Small intestine (tissue), 7 donors: Measurements from ENCODE around the gene LYVE1. TPM values are rescaled to one million over a fixed set of nuclear protein-coding genes. Genes with fewer than 3 reads are reported as not detected.
A peak's percentile ranks its signal among the peaks of the same experiment; 100 is the strongest.
"Not testable (repeated sequence)": the region's sequence is repeated elsewhere in the genome, so short reads cannot be mapped to it uniquely, and the experiment has no call there.

ENCODE experiments used
- DNase-seq, 2 donors: peaks; one replicate each; pipeline versions ENCODE4 v3.0.0 to v3.0.0-alpha.2; 2013
- FAIRE-seq: peaks from 2 replicates; lab custom pipeline; 2012; peaks lifted over from hg19 to GRCh38; lab: Jason Lieb, UNC
- H3K27ac ChIP-seq, 3 donors: one replicate each; pipeline ENCODE4 v1.5.1; 2013; ENCODE audit warnings: low read length in 2 of 3, mild to moderate bottlenecking in 2 of 3, control low read depth in 1 of 3, inconsistent platforms in 1 of 3, low read depth in 1 of 3, moderate library complexity in 1 of 3
- H3K27me3 ChIP-seq, 3 donors: one replicate each; pipeline ENCODE4 v1.6.1; 2013; ENCODE audit warnings: low read length in 3 of 3, inconsistent platforms in 1 of 3; ENCODE audit not compliant: control insufficient read depth in 3 of 3, insufficient read depth in 3 of 3
- H3K36me3 ChIP-seq, 3 donors: one replicate each; pipeline ENCODE4 v1.6.1; 2013; ENCODE audit warnings: low read length in 3 of 3, inconsistent platforms in 1 of 3, low read depth in 1 of 3, mild to moderate bottlenecking in 1 of 3, moderate library complexity in 1 of 3; ENCODE audit not compliant: control insufficient read depth in 3 of 3, insufficient read depth in 2 of 3
- H3K4me1 ChIP-seq, 3 donors: one replicate each; pipeline ENCODE4 v1.6.1; 2013; ENCODE audit warnings: low read length in 2 of 3, inconsistent platforms in 1 of 3, low read depth in 1 of 3, mild to moderate bottlenecking in 1 of 3, moderate library complexity in 1 of 3; ENCODE audit not compliant: control insufficient read depth in 3 of 3, insufficient read depth in 2 of 3
- H3K4me3 ChIP-seq, 3 donors: one replicate each; pipeline ENCODE4 v1.5.1; 2013; ENCODE audit warnings: low read length in 3 of 3, control low read depth in 1 of 3, inconsistent platforms in 1 of 3, low read depth in 1 of 3, mild to moderate bottlenecking in 1 of 3, moderate library complexity in 1 of 3
- H3K9me3 ChIP-seq, 2 donors: one replicate each; pipeline ENCODE4 v1.6.1; 2013; ENCODE audit warnings: low read depth in 1 of 2, low read length in 1 of 2; ENCODE audit not compliant: control insufficient read depth in 2 of 2, insufficient read depth in 1 of 2
- WGBS, 3 donors: extraction: QIAGEN DNeasy Blood & Tissue Kit; methylation state at CpG; one replicate each; pipeline ENCODE4 v1.1.7; 2013; 5-methylcytosine and 5-hydroxymethylcytosine counted together
- polyA plus RNA-seq, 4 donors: library from polyadenylated mRNA; stranded (reverse) in 3 of 4; unstranded in 1 of 4; fragments of 200-250 nt in 3 of 4; fragments of 120-200 nt in 1 of 4; gene quantifications; one replicate each; pipeline versions ENCODE4 v1.2.1 to v1.2.3, GENCODE V29; 2013
- donor health status: healthy with polysubstance abuse.
- donor health status: control.
- donor health status: control.
- donor health status: Bipolar disorder and iron deficiency.
- donor health status: healthy.

The LYVE1 gene
- polyA plus RNA-seq, 4 donors, result 1.1 to 119 (median 16.4) TPM

DNA sequence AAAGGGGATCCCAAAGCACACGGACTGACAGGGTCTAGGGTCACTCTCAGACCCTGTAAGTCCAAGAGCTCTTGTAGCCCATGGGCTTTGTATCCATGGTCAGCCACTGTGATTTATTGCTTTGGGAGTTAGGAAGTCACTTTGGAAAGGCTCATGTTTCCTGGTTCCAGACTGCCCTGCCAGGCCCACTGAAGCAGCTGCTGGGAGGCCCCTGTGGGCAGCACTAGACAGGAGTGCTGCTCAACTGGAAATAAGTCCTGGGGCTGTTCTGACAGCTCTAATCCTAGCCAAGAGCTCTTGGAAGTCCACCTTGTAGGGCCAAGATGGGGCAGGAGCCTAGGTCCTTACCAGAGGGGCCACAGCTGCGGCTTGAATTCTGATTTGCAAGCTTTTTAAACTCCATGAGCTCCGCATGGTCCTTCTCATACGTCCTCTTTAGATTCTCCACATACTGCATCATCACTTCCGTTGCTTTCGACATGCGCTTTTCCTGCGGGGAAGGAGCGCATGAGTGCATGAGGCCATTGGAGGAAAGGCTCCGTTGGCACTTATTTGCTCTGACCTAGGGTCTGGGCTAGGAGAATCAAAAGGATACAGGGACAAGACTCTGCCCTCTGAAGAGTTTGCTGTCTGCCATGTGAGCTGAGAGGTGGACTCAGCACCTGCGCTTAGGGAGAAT is 32.2 kb upstream of the LYVE1 start:
- H3K27ac ChIP-seq, result no peak overlapping the region
- H3K4me1 ChIP-seq, result peaks cover 0 to 5% (median 0%) of the 10 kb centered on the region in 3 donors
- H3K36me3 ChIP-seq, result peaks cover 0 to 15% (median 0%) of the 10 kb centered on the region in 3 donors
- FAIRE-seq (no peak), DNase-seq (no peak)
- no peak overlapping the region for H3K4me3 ChIP-seq
- no peaks in the 10 kb centered on the region for H3K27me3 ChIP-seq
- no peaks in the 10 kb centered on the region for H3K9me3 ChIP-seq
- WGBS, 3 donors, result 90 to 95% (median 92%) methylated on average over 11 of the region's 11 CpGs

DNA sequence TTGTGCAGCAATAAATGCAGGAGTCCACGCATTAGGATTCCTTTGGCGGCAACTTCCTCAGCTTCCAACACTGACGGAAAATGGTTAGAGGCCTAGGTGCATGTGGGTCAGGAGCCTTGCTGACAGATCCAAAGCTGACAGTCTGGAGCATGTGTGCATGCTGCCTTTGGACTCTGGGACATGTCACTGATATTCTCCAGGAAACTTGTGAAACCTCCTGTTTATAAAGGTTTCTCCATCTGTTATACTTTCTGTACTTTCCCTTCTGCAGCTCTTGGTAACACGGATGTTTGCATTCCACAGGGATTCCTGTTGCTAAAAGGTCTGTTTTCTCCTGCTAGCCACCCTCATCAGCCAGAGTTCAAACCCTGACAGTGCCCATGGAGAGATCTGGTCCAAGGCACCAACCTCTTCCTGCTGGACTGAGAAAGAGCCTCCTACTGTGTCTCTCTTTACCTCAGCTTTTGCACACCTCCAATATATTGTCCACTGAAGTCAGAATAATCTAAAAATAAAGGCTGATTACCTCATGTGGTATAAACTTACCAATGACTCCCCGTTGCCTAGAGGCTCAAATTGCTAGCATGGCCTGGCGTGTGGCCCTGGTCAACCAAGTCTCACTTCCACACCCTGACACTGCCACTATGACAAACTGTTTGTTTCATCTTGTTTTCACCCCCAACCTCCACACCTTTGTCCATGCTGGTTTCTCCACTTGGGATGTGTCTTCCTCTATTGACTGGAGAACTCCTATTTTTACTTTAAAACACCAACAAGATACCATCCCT is 31.1 kb upstream of the LYVE1 start:
- no peaks in the 10 kb centered on the region for H3K9me3 ChIP-seq
- H3K27ac ChIP-seq, result peak overlapping the region in 2 of 3 donors; percentile 22 to 48
- WGBS, 3 donors, result 75 to 81% (median 77%) methylated on average over 6 of the region's 6 CpGs
- H3K4me1 ChIP-seq, result peaks cover 0 to 5% (median 0%) of the 10 kb centered on the region in 3 donors
- DNase-seq, result peak in 1 of 2 donors; percentile 35
- no peak overlapping the region for H3K4me3 ChIP-seq
- no peaks in the 10 kb centered on the region for H3K27me3 ChIP-seq
- H3K36me3 ChIP-seq, result peaks cover 0 to 15% (median 0%) of the 10 kb centered on the region in 3 donors
- FAIRE-seq, result no peak

DNA sequence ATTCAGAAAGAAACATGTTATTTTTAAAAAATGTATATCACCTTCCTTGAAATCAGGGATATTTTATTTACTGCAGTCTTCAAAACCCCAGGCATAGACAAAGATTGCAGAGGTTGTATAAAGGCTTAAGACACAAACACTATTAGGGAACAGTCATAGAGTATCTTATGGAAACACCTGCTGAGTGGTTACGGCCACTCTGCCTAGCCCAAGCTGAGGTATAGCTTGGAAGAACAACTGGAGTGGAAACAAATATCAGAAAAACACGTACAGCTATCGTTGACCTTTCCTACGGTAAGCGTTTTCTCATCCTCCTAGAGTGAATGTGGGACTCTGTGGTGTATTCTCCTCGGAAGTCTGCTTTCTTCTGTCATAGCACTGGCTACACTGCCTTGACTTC is 30.4 kb upstream of the LYVE1 start:
- Histone ChIP-seq H3K27ac (no peak overlapping the region), H3K36me3 (peaks cover 0 to 15% (median 0%) of the 10 kb centered on the region in 3 donors), H3K9me3 (no peaks in the 10 kb centered on the region), H3K4me3 (no peak overlapping the region), H3K27me3 (no peaks in the 10 kb centered on the region), H3K4me1 (peaks cover 0 to under 1% (median 0%) of the 10 kb centered on the region in 3 donors)
- FAIRE-seq (no peak), DNase-seq (no peak)
- 86 to 91% (median 87%) methylated on average over 6 of the region's 6 CpGs for WGBS, 3 donors

DNA sequence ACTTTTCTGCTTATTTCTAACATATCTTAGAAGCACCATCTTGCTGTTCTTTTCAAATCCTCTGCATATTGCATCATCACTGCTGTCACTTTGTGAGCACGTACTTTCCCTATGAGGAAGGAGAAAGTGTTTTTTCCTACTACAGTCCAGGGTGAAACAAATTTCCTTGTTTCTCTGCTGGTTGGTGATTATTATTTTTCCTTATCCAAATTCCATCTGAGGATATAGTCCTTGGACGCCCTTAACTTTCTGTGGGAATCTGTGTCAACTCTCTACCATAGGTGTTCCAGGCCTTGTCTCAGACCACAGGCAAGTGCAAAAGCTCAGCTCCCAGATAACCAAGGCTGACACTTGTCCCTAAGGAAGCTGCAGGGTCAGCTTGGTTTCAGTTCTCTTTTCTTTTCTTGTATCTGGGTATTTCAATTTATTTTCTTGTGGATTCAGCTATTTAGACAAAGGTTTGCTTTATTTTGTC is 29.4 kb upstream of the LYVE1 start:
- no peak for DNase-seq
- H3K27ac ChIP-seq, result peak overlapping the region in 1 of 3 donors; percentile 34
- WGBS, 3 donors, result 74 to 81% (median 76%) methylated on average over 2 of the region's 2 CpGs
- H3K4me1 ChIP-seq, result no peaks in the 10 kb centered on the region
- peaks cover 0 to 16% (median 0%) of the 10 kb centered on the region in 3 donors for H3K36me3 ChIP-seq
- H3K27me3 ChIP-seq, result peaks cover 0 to 3% (median 0%) of the 10 kb centered on the region in 3 donors
- no peak for FAIRE-seq
- no peak overlapping the region for H3K4me3 ChIP-seq
- no peaks in the 10 kb centered on the region for H3K9me3 ChIP-seq

DNA sequence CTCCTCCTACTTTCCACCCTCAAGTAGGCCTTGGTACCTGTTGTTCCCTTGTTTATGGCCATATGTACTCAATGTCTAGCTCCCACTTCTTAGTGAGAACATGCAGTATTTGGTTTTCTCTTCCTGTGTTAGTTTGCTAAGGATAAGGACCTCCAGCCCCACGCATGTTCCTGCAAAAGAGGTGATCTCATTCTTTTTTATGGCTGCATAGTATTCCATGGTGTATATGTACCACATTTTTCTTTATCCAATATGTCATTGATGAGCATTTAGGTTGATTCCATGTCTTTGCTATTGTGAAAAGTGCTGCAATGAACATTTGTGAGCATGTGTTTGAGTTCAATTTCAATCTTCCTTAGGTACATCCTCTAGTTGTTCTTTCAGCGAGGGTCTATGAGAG is 27.4 kb upstream of the LYVE1 start:
- H3K9me3 ChIP-seq, H3K27ac ChIP-seq, DNase-seq, FAIRE-seq, H3K27me3 ChIP-seq, H3K36me3 ChIP-seq, H3K4me1 ChIP-seq, H3K4me3 ChIP-seq: not testable (repeated sequence)
- WGBS, 3 donors, result 83 to 95% (median 84%) methylated on average over 2 of the region's 2 CpGs

DNA sequence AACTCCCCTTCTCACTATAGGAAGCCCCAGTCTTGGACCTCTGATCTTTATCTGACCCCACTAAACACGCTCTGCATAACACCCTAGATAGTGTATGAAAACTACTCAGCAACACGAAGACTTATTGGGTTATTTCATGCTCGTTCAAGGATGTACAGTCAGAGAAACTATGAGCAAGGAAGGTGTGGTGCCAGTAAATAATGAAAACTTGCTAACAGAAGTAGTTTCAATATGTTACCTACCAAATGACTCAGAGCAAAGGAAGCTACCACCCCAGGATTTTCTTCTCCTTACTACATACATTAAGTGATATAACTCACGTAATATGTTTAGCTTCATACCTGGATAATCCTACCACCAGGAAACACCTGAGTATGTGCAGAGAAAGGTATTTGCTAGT is 25.9 kb upstream of the LYVE1 start:
- Histone ChIP-seq H3K36me3 (peaks cover 0 to 3% (median 0%) of the 10 kb centered on the region in 3 donors), H3K4me3 (no peak overlapping the region), H3K27me3 (peaks cover 0 to 3% (median 0%) of the 10 kb centered on the region in 3 donors), H3K27ac (no peak overlapping the region), H3K9me3 (no peaks in the 10 kb centered on the region), H3K4me1 (no peaks in the 10 kb centered on the region)
- no peak for FAIRE-seq
- no peak for DNase-seq
- WGBS, 3 donors, result 67 to 78% (median 73%) methylated on average over 4 of the region's 4 CpGs

DNA sequence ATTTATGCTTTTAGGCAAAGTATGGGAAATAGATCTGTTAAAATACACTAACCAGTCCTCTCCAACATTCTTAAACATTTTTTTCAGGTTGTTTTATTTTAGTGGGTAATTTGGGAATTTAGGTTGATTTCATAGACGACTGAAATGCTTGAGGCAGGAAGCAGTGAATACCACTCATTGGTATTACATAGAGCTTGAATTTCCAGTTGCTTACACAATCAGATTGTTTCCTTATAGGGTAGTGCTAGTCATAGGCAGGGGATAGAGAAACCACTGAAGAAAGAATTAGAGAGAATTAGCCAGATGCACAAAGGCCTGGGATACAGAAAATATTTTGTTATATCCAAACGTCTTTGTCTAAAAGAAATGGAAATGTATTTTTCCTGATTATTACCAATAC is 23.9 kb upstream of the LYVE1 start:
- DNase-seq (no peak), FAIRE-seq (no peak)
- H3K36me3 ChIP-seq, result peaks cover 0 to 3% (median 0%) of the 10 kb centered on the region in 3 donors
- no peaks in the 10 kb centered on the region for H3K9me3 ChIP-seq
- H3K4me3 ChIP-seq, result no peak overlapping the region
- H3K27me3 ChIP-seq, result peaks cover 0 to 3% (median 0%) of the 10 kb centered on the region in 3 donors
- H3K4me1 ChIP-seq, result no peaks in the 10 kb centered on the region
- no peak overlapping the region for H3K27ac ChIP-seq
- WGBS, 3 donors, result 44 to 51% (median 44%) methylated on average over 2 of the region's 2 CpGs

DNA sequence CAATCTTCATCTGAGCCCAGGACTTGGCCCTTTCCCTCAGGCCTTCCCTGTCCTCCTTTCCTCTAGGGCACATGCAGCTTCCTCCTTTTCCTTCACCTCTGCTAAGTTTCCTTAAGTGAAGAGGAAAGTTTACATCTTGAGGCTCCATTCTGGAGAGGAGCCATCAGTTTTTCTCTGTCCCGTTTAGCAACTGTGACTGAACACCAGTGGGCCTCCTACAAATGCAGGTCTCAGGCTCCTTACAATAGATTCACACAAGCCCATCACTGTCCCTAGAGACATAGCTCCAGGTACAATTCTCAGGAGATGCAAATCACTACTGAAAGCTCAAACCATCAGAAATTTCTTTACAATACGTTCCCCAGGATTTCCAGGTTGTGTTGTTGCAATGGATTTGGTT is 23.3 kb upstream of the LYVE1 start:
- Histone ChIP-seq H3K27me3 (peaks cover 0 to 3% (median 0%) of the 10 kb centered on the region in 3 donors), H3K4me1 (no peaks in the 10 kb centered on the region), H3K27ac (peak overlapping the region in 1 of 3 donors; percentile 43), H3K4me3 (no peak overlapping the region), H3K9me3 (no peaks in the 10 kb centered on the region), H3K36me3 (peaks cover 0 to 3% (median 0%) of the 10 kb centered on the region in 3 donors)
- FAIRE-seq, result no peak
- WGBS, 3 donors, result 65 to 70% (median 69%) methylated on average over 2 of the region's 2 CpGs
- no peak for DNase-seq
